SU-DHL-6 (cell line): ENCODE measurements around the gene ZDHHC17.

Source experiments
- CTCF ChIP-seq: fragments of 200-600 bp; sonication (generic); IDR thresholded peaks from one replicate; pipeline ENCODE4 v1.5.1; 2017; ENCODE audit warnings: antibody characterized with exemption, mild to moderate bottlenecking, low read length, moderate library complexity; ENCODE audit not compliant: insufficient read depth, poor library complexity, severe bottlenecking
- EZH2phosphoT487 ChIP-seq: fragments of 200-600 bp; sonication (generic), shearing (Covaris generic); conservative IDR thresholded peaks from 2 replicates; pipeline ENCODE4 v1.6.1; 2018; ENCODE audit warnings: mild to moderate bottlenecking, antibody characterized with exemption, low read length, moderate library complexity, mixed read lengths

DNA sequence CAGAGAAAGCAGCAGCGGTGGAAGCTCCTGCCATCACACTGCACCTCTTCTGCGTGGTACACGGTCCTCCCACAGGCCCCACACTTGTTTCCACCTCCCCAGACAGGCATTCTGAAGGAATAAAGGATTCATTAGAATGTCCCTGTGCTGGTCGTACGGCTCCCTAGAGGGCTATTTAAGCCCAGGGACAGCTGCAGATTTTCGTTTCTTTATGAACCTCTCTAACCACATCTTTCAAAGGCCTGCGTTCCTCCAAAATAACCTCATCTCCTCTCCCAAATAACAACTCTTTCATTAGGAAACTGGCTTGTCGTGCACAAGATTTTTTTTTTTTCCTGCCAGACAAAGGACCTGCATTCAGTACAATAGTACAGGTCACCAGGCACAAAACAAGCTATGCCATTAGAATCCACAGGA lies 102.2 kb downstream of the ZDHHC17 start:
- TF ChIP-seq CTCF (no peak), EZH2phosphoT487 (no peak)
